ENCODE results near the gene C10orf90.

DNA sequence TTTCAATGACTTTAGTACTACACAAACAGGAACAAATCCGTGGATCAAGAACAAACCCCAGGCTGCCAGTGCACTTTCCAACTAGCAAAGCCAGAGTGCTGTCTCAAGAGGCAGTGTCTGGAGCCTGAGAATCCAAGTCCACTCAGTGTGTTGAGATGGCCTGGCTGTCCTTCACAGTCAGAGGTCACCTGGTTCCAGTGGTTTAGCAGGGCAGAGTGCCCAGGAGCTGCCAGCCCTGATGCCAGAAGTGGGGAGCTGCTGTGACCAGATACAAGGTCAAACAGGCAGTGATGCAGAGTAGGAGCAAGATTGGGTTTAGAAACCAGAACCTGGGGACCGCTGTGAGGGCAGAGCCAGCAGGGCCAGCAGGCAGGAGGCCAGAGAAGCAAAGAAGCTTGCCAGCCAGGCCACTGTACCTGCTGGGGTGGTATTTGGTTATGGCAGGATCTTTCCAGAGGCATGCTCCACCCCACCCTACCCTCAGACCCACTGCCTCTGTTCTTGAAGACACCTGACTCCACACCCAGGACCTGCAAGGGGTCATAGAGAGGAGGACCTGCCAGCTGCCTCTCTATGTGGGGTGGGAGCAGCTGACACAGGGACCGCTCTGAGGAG, 35.6 kb upstream of the C10orf90 start:
- TF ChIP-seq, protein P1, sequence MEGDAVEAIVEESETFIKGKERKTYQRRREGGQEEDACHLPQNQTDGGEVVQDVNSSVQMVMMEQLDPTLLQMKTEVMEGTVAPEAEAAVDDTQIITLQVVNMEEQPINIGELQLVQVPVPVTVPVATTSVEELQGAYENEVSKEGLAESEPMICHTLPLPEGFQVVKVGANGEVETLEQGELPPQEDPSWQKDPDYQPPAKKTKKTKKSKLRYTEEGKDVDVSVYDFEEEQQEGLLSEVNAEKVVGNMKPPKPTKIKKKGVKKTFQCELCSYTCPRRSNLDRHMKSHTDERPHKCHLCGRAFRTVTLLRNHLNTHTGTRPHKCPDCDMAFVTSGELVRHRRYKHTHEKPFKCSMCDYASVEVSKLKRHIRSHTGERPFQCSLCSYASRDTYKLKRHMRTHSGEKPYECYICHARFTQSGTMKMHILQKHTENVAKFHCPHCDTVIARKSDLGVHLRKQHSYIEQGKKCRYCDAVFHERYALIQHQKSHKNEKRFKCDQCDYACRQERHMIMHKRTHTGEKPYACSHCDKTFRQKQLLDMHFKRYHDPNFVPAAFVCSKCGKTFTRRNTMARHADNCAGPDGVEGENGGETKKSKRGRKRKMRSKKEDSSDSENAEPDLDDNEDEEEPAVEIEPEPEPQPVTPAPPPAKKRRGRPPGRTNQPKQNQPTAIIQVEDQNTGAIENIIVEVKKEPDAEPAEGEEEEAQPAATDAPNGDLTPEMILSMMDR (IDR thresholded peaks at IDR 0.05): no peak
- TF ChIP-seq POLR2A (IDR thresholded peaks at IDR 0.05): no peak
